GM04504 (cell line): ENCODE results near the gene RXFP3.
"Not testable (repeated sequence)": the region's sequence is repeated elsewhere in the genome, so short reads cannot be mapped to it uniquely, and the experiment has no call there.

Source experiments
- DNase-seq: peaks from one replicate; pipeline ENCODE4 v3.0.0-alpha.2; 2012; ENCODE audit warnings: low read depth

RXFP3 gene

DNA sequence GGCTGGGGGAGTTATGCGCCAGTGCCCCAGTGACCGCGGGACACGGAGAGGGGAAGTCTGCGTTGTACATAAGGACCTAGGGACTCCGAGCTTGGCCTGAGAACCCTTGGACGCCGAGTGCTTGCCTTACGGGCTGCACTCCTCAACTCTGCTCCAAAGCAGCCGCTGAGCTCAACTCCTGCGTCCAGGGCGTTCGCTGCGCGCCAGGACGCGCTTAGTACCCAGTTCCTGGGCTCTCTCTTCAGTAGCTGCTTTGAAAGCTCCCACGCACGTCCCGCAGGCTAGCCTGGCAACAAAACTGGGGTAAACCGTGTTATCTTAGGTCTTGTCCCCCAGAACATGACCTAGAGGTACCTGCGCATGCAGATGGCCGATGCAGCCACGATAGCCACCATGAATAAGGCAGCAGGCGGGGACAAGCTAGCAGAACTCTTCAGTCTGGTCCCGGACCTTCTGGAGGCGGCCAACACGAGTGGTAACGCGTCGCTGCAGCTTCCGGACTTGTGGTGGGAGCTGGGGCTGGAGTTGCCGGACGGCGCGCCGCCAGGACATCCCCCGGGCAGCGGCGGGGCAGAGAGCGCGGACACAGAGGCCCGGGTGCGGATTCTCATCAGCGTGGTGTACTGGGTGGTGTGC, at the start of gene RXFP3:
Gene RXFP3 (plus strand): TSS at position 6 of the 636 bp plus-strand sequence. CDS start 355 bp downstream, at position 361.
- peak; percentile 1 for DNase-seq

DNA sequence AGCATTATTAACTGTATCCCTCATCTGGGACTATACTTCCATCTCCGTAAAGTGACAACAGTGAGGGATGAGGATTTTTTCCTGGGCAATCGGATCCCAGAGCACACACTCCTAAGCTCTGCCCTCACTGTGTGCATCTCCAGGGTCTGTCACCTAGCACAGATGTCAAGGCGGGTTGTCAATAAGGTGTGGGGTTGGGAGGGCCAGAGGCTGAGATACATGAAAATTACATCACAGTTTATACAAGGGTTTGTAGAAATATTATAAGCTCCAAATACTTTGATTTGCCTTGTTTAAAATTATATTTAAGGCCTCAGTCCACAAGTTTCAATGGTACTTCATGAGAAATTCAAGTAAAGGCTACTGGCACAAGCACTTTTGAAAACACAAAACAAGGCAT, 48.9 kb upstream of the RXFP3 start:
- DNase-seq: no peak

GRCh38 chr5:33888587-33888986, 47.6 kb upstream of the RXFP3 start:
- no peak for DNase-seq

DNA sequence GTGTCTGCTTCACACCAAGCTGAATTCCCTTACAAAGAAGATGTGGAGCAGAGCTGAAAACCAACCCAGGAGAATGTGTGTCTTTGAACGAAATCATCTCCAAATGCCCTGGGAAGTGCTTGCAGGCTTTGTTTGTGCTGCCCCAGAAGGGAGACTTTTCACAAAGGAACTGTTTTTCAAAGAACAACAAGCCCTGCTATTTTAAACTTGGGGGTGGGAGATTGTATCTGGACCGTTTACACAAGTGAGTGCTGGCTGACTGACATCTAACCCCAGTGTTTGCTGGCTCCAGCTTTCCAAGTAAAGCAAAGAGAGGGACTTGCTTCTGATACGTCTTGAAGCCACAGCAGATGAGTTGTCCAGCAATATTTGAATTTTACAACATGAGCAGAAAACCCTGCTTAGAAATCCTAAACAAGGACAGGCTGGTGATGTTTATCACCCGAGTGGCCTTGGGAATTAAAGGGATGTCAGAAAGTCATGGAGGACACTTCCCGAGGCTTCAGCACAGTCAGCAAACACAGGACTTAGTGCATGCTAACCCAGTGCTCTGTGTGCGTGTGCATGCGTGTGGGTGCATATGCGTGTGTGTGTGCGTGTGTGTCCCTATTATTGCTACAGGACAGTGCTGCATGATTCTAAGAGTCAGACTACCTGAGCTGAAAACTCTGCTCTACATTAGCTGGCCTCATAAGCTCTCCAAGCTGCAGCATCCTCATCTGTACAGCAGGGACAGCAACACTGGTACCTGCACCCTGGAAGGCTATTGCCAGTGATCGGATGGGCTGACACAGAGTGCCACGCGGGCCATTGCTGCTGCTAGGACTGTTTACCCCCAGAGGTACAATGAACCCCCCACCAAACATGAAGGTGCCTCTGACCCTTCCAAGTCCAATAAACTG, 45.8 kb upstream of the RXFP3 start:
- no peak for DNase-seq

- no peak for DNase-seq
Observed at GRCh38 chr5:33891446-33891787, 44.8 kb upstream of the RXFP3 start.

- DNase-seq: no peak
Observed at GRCh38 chr5:33891788-33892619, 44.2 kb upstream of the RXFP3 start, which contains the start of gene ADAMTS12. TSS of gene ADAMTS12 (minus strand) at chr5:33891990. CDS start at chr5:33891856, 134 bp downstream.

DNA sequence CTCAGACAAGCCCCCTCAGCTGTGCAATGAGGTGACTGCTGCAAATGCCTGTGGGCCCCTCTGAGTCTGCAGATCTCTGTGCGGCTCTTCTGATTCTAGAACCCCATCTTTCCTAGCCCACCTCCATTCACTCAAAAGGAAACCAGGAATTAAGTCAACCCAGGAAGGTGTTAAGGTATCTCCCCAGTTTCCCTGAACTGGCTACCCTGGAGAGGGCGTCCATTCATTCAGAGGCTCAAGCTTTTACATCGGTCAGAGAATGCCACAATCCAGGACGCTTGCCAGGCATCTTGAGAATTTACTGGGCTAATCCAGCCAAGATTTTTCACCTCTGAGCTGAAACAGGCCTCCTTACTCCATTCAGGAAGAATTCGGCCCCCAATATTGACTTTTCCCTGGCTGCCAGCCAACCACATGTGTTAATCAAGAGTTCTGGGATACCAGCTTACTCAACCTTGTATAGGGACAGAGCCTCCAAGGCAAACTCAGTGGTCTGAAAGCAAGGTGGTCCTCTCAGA, 43.5 kb upstream of the RXFP3 start:
- DNase-seq: peak; percentile 87

GRCh38 chr5:33894566-33894965, 41.6 kb upstream of the RXFP3 start:
- DNase-seq: no peak

- no peak for DNase-seq
Observed at GRCh38 chr5:33901156-33901555, 35.0 kb upstream of the RXFP3 start.

GRCh38 chr5:33903118-33903517, 33.1 kb upstream of the RXFP3 start:
- DNase-seq: no peak

- no peak for DNase-seq
Observed at GRCh38 chr5:33905381-33905780, 30.8 kb upstream of the RXFP3 start.

GRCh38 chr5:33906248-33906647, 29.9 kb upstream of the RXFP3 start:
- DNase-seq: not testable (repeated sequence)

DNA sequence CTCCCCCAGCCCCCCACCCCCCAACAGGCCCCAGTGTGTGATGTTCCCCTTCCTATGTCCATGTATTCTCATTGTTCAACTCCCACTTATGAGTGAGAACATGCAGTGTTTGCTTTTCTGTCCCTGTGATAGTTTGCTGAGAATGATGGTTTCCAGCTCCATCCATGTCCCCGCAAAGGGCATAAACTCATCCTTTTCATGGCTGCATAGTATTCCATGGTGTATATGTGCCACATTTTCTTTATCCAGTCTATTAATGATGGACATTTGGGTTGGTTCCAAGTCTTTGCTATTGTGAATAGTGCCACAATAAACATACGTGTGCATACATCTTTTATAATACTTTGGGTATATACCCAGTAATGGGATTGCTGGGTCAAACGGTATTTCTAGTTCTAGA, 21.3 kb upstream of the RXFP3 start:
- not testable (repeated sequence) for DNase-seq

- DNase-seq: no peak
Observed at GRCh38 chr5:33921002-33921401, 15.2 kb upstream of the RXFP3 start.

- no peak for DNase-seq
Observed at GRCh38 chr5:33925278-33925677, 10.9 kb upstream of the RXFP3 start.

GRCh38 chr5:33927685-33928084, 8.5 kb upstream of the RXFP3 start:
- no peak for DNase-seq

DNA sequence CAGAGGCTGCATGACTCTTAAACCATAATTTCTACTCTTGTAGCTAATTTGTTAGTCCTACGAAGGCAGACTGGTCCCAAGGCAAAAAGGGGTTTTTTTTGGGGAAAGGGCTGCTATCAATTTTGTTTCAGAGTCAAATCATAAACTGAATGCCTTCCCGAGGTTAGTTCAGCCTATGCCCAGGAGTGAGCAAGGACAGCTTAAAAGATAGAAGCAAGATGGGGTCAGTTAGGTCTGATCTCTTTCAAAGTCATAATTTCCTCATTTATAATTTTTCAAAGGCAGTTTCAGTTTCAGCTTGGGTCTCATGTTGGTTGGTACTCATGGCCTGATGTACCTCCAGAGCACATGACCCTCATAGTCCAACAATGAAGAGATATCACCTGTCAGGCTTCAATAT, 7.9 kb upstream of the RXFP3 start:
- DNase-seq: no peak

DNA sequence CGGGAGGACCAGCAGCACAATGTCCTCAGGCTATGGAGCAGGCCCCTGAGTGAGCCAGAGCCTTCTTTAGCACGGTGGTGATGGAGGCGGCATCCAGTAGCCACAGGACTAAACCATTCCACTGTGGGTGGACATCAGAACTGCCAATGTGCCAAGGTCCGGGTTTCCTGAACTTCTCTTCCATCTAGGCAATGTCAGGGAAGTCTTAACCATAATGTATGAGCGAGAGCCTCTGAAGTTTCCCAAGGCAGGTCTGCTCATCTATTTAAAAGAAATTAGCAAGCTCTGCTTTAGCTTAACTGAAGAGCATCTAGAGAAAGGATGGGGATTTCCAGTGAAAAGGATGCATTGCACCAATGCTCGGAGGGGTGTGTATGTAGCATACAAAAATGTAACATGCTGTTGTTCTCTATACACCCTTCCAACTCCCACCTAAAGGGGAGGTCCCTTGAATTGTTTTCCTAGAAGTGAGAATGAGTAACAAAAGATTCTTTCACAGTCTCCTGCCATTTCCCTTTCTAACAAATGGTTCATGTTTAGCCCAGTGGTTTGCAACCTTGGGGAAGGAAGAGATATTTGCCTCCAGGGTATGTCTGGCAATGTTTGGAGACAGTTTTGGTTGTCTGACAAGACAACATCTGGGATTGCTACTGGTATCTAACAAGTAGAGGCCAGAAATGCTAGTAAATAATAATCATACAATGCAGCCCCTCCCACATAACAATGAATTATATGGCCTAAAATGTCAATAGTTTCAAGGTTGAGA, 6.1 kb upstream of the RXFP3 start:
- peak; percentile 4 for DNase-seq

DNA sequence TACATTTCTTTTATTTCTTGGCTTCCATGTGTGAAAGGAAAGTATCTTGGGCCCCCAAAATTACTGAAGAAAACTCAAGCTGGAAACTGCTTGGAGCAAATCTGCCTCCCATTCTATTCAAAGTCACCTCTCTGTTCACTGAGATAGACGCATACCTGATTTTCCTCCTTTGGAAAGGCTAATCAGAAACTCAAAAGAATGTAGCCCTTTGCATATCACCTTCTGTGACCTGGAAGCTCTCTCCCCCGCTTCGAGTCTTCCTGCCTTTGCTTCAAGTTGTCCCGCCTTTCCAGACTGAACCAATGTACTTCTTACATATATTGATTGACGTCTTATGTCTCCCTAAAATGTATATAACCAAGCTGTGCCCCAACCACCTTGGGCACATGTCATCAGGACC, 5.0 kb upstream of the RXFP3 start:
- no peak for DNase-seq

DNA sequence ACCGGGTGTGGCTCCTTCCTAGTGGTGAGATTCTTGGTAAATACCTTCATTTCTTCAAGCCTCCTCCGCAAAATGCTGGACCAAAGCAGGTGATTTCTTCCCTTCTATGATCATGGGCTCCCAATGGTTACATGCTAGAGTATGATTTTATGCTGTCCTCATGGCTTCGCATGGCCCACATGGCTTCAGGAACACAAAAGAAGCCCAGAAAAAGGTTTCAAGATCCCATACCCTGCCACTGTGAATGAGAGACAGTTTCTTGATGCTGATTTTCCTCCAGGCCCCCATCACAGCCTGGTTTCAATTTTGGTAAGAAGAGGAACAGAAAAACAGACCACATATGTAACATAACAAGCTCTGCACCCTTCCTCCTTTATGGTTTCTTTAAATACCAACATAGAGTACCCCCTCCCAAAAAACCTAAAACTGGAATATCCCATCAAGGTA, 2.4 kb upstream of the RXFP3 start:
- no peak for DNase-seq

GRCh38 chr5:33934176-33934575, 2.0 kb upstream of the RXFP3 start:
- DNase-seq: no peak

GRCh38 chr5:33936004-33936380, 194 bp upstream of the RXFP3 start:
- peak; percentile 23 for DNase-seq
